ENCODE results near the gene STMN1. TPM values are rescaled to one million over a fixed set of nuclear protein-coding genes. Genes with fewer than 3 reads are reported as not detected.

Gene STMN1
- total and polyA plus RNA-seq, 9 of the 15 experiments (the other 6 are each of a cell fraction or from before 2014, with no cell fraction given): 269 to 2,153 (median 595) TPM

DNA sequence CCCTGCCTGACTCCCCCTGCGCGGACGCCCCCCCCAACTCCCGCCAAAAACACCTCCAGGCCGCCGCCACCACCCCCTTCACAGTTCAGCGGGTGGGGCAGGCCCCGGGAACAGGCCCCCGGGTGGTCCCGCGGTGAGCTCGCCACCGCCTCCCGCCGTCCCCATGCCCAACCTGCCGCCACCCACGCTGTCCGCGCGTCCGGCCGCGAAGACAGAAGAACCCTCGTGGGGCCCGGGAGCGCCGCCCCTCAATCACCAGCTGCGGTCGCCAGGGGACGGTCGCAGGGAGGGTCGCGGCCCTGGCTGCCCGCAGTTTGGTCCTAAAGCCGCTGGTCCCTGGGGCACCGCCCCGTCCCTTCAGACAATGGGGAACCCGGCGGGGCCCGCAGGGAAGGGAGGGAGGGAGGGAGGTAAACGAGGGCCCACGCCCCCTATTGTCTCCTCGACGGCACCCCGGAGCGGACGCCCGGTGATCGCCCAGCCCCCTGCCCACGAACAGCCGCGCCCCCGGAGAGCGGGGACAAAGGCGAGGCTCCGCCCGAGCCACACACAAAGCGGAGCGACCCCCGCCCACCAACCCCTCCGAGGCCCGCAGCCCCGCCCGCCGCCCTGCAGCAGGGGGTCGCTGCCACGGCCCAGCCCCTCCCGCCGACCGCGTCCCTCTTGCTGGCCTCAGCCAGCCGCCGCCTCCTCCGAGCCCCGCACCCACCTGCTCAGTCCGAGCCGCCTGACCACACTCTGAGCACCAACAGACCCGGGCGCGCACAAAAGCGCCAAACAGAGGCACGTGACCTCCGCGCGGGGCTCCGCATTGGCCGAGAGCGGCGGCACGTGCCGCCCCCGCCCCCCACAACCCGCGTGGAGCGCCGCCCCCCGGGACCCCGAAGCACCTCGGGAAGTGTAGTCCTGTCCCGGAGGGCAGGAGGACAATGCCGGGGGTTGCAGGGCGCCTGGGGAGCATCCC, at the start of gene STMN1 (continued):
- TF ChIP-seq CHD7 (IDR thresholded peaks at IDR 0.05; ENCODE audit: low read depth, low read length) (no peak), PRDM10 (IDR thresholded peaks at IDR 0.05; ENCODE audit: partially characterized antibody) (peak; percentile 23), CHD1 (IDR thresholded peaks at IDR 0.05; ENCODE audit: low read length) (peak; percentile 53), CBFA2T2 (conservative IDR thresholded peaks at IDR 0.05) (peak; percentile 95), TAF1 (IDR thresholded peaks at IDR 0.05; ENCODE audit: control insufficient read depth, extremely low read depth, insufficient read depth, low read length, severe bottlenecking) (peak; percentile 97), HDAC3 (IDR thresholded peaks at IDR 0.05; ENCODE audit: borderline replicate concordance, partially characterized antibody) (no peak), ZBTB7A (IDR thresholded peaks at IDR 0.05; ENCODE audit: borderline replicate concordance, control insufficient read depth, low read depth, low read length) (peak; percentile 91), BHLHE40 (IDR thresholded peaks at IDR 0.05; ENCODE audit: low read length) (peak; percentile 100), NCOA6 (IDR thresholded peaks at IDR 0.05) (peak; percentile 71), PHF8 (IDR thresholded peaks at IDR 0.05; ENCODE audit: borderline replicate concordance, low read length) (peak; percentile 70; the same call in 1 of the 2 replicates), BMI1 (IDR thresholded peaks at IDR 0.05; ENCODE audit: low read length) (no peak)
